ENCODE data around the gene CAPS2. TPM values are rescaled to one million over a fixed set of nuclear protein-coding genes. Genes with fewer than 3 reads are reported as not detected.

The CAPS2 gene
- total and polyA plus RNA-seq, 2 experiments from 2014 or later = 4.3 to 6.0 TPM

- DNase-seq (ENCODE audit: low read depth in 1 of 2, low spot score in 1 of 2) = no peak
- Histone ChIP-seq H3K36me3 (no peaks in the 10 kb centered on the region), H3K27ac (no peak overlapping the region), H3K9me3 (ENCODE audit: low read depth) (no peaks in the 10 kb centered on the region), H3K27me3 (no peaks in the 10 kb centered on the region), H3K4me1 (ENCODE audit: low read depth) (no peaks in the 10 kb centered on the region), H3K4me3 (no peak overlapping the region)
- TF ChIP-seq CTCF (IDR thresholded peaks at IDR 0.05; ENCODE audit: low read depth, low read length) = no peak
Measured at GRCh38 chr12:75236206-75236605, 93.9 kb downstream of the CAPS2 start.

GRCh38 chr12:75227132-75227531 lies 103.0 kb downstream of the CAPS2 start:
- TF ChIP-seq CTCF (IDR thresholded peaks at IDR 0.05; ENCODE audit: low read depth, low read length) = no peak

More at GRCh38 chr12:75227132-75227531, 103.0 kb downstream of the CAPS2 start:
- no peak overlapping the region for H3K27ac ChIP-seq
- H3K4me3 ChIP-seq = no peak overlapping the region
- no peak for DNase-seq (ENCODE audit: low read depth in 1 of 2, low spot score in 1 of 2)
- H3K36me3 ChIP-seq = no peaks in the 10 kb centered on the region
- no peaks in the 10 kb centered on the region for H3K27me3 ChIP-seq
- no peaks in the 10 kb centered on the region for H3K4me1 ChIP-seq (ENCODE audit: low read depth)
- H3K9me3 ChIP-seq (ENCODE audit: low read depth) = no peaks in the 10 kb centered on the region

Other genes starting within 250 kb of the CAPS2 start
- gene KCNC2, start 120.5 kb downstream of the CAPS2 start, total RNA-seq = not detected in 2 replicates
- gene KCNC2, start 120.5 kb downstream of the CAPS2 start, polyA plus RNA-seq = not detected in 2 replicates
- gene GLIPR1L1, start 4.3 kb upstream of the CAPS2 start, total RNA-seq = not detected in 2 replicates
- gene GLIPR1L1, start 4.3 kb upstream of the CAPS2 start, polyA plus RNA-seq = not detected in 2 replicates
- 0.63 TPM in 1 of 2 replicates, not detected in the other for gene GLIPR1L2, start 60.8 kb upstream of the CAPS2 start, total RNA-seq
- 0.54 and 5.6 TPM in 2 replicates for gene GLIPR1L2, start 60.8 kb upstream of the CAPS2 start, polyA plus RNA-seq
- 0.03 and 0.53 TPM in 2 replicates for gene GLIPR1, start 150.4 kb upstream of the CAPS2 start, total RNA-seq
- 0.62 and 1.4 TPM in 2 replicates for gene GLIPR1, start 150.4 kb upstream of the CAPS2 start, polyA plus RNA-seq
- gene KRR1, start 181.3 kb upstream of the CAPS2 start, total RNA-seq = 29.9 and 30.7 TPM in 2 replicates
- 32.4 and 36.8 TPM in 2 replicates for gene KRR1, start 181.3 kb upstream of the CAPS2 start, polyA plus RNA-seq